Adrenal gland (tissue), 12 donors: ENCODE data around the gene ADORA1. TPM values are rescaled to one million over a fixed set of nuclear protein-coding genes. Genes with fewer than 3 reads are reported as not detected.

Experiments
- DNase-seq, 7 donors: peaks; one replicate each; pipeline ENCODE4 v3.0.0-alpha.2; 2019 to 2020
- H3K27ac ChIP-seq, 5 donors: fragments of 200-600 bp; sonication (generic) in 4 of 5; 1 replicate in 3 of 5; 2 replicates in 2 of 5; pipeline versions ENCODE4 v1.5.1 to v1.8.0; 2016 to 2020; ENCODE audit warnings: mild to moderate bottlenecking in 1 of 5
- H3K27me3 ChIP-seq: fragments of 200-600 bp; 2 replicates; pipeline ENCODE4 v1.8.0; 2021
- H3K36me3 ChIP-seq, 2 donors: fragments of 200-600 bp; replicated peaks in 1 of 2; 1 replicate in 1 of 2; 2 replicates in 1 of 2; pipeline versions ENCODE4 v1.5.1 to v1.8.0; 2018 to 2022
- H3K4me1 ChIP-seq, 2 donors: fragments of 200-600 bp; replicated peaks in 1 of 2; 1 replicate in 1 of 2; 2 replicates in 1 of 2; pipeline versions ENCODE4 v1.5.1 to v1.8.0; 2018 to 2021
- H3K4me3 ChIP-seq, 4 donors: fragments of 200-600 bp; sonication (generic) in 3 of 4; one replicate each; pipeline ENCODE4 v1.5.1; 2016 to 2018
- H3K9me3 ChIP-seq, 3 donors: fragments of 200-600 bp; sonication (generic) in 1 of 3; replicated peaks in 1 of 3; 1 replicate in 2 of 3; 2 replicates in 1 of 3; pipeline versions ENCODE4 v1.5.1 to v1.8.0; 2016 to 2021
- CTCF ChIP-seq, 6 experiments: fragments of 450-650 bp in 4 of 6; fragments of 200-600 bp in 2 of 6; sonication (generic) in 1 of 6; IDR thresholded peaks; 1 replicate in 5 of 6; 2 replicates in 1 of 6; pipeline versions ENCODE4 v1.5.1 to v1.8.0; 2016 to 2021; ENCODE audit warnings: antibody characterized with exemption in 6 of 6, mild to moderate bottlenecking in 2 of 6, moderate library complexity in 1 of 6
- POLR2A ChIP-seq, 2 donors: fragments of 450-650 bp; IDR thresholded peaks; one replicate each; pipeline ENCODE4 v1.6.1; 2017; ENCODE audit warnings: antibody characterized with exemption in 2 of 2, mild to moderate bottlenecking in 2 of 2, moderate library complexity in 1 of 2
- WGBS, 4 donors: extraction: QIAGEN DNeasy Blood & Tissue Kit in 2 of 4; methylation state at CpG; one replicate each; pipeline versions ENCODE4 v1.1.5 to v1.1.7; 2013 to 2017; 5-methylcytosine and 5-hydroxymethylcytosine counted together
- intact Hi-C, 2 donors: fragments of 100-400 bp; cut with DNase I; formaldehyde crosslinking; loops; one replicate each; pipeline versions ENCODE4 v1.14.1 to v1.15.0; 2022 to 2023
- polyA plus RNA-seq, 3 donors: library from polyadenylated mRNA; stranded (reverse); fragments of 200-250 nt in 2 of 3; fragments of 350-450 nt in 1 of 3; fragmentation: Illumina TruSeq in 1 of 3; extraction: RNeasy Lipid Tissue Mini Kit (QIAGEN cat#74804) in 1 of 3; gene quantifications; one replicate each; pipeline ENCODE4 v1.2.3, GENCODE V29; 2013 to 2014
- total RNA-seq, 9 donors: library from RNA; depleted of rRNA in 4 of 9; stranded (reverse); fragments of >200 nt in 4 of 9; fragments of 120-200 nt in 1 of 9; fragmentation: NEBNext Ultra II Directional in 1 of 9; extraction: Animal tissue kit (Norgen Biotek cat#: 25700) in 1 of 9; gene quantifications; one replicate each; pipeline versions ENCODE4 v1.1.0 to v1.2.4, GENCODE V29; 2013 to 2023
- donor health status: healthy with polysubstance abuse.
- donor health status: Bipolar disorder and iron deficiency.
- donor health status: DM: yes; HTN: yes; CAD: no.
- donor health status: DM: no; HTN: no; CAD: no.
- donor health status: DM: no; HTN: no; CAD: no.
- donor health status: DM: yes; HTN: yes; CAD: no.

ADORA1 gene
- total and polyA plus RNA-seq, 12 donors: 0.14 to 1.7 (median 0.59) TPM

GRCh38 chr1:203199481-203199815 lies 71.9 kb downstream of the ADORA1 start:
- Histone ChIP-seq H3K36me3 (no peaks in the 10 kb centered on the region), H3K4me1 (no peaks in the 10 kb centered on the region), H3K4me3 (no peak overlapping the region), H3K9me3 (no peaks in the 10 kb centered on the region), H3K27ac (peak overlapping the region in 2 of 5 donors; percentile 34 to 66), H3K27me3 (no peaks in the 10 kb centered on the region)
- TF ChIP-seq POLR2A (IDR thresholded peaks at IDR 0.05) (no peak), CTCF (IDR thresholded peaks at IDR 0.05) (no peak)
- 84 to 92% (median 88%) methylated on average over 6 of the region's 6 CpGs for WGBS, 4 donors
- DNase-seq: no peak
- intact Hi-C loops: no loop called here

- Histone ChIP-seq H3K27me3 (no peaks in the 10 kb centered on the region), H3K36me3 (no peaks in the 10 kb centered on the region), H3K27ac (peak overlapping the region in 2 of 5 donors; percentile 44 to 66), H3K4me3 (no peak overlapping the region), H3K9me3 (no peaks in the 10 kb centered on the region), H3K4me1 (no peaks in the 10 kb centered on the region)
- intact Hi-C loops: no loop called here
- TF ChIP-seq POLR2A (IDR thresholded peaks at IDR 0.05) (no peak), CTCF (IDR thresholded peaks at IDR 0.05) (no peak)
- WGBS, 4 donors: 53 to 60% (median 59%) methylated on average over 8 of the region's 8 CpGs
- DNase-seq: no peak
Observed at GRCh38 chr1:203199816-203200571, 72.5 kb downstream of the ADORA1 start.

GRCh38 chr1:203200916-203201315 lies 73.4 kb downstream of the ADORA1 start:
- no peaks in the 10 kb centered on the region for H3K9me3 ChIP-seq
- H3K4me3 ChIP-seq: no peak overlapping the region
- intact Hi-C loops: no loop called here
- H3K36me3 ChIP-seq: no peaks in the 10 kb centered on the region
- WGBS, 4 donors: 63 to 94% (median 76%) methylated on average over 1 of the region's 1 CpG
- no peak for DNase-seq
- H3K27me3 ChIP-seq: no peaks in the 10 kb centered on the region
- TF ChIP-seq POLR2A (IDR thresholded peaks at IDR 0.05): no peak
- no peaks in the 10 kb centered on the region for H3K4me1 ChIP-seq
- peak overlapping the region in 2 of 5 donors; percentile 44 to 66 for H3K27ac ChIP-seq

- no peaks in the 10 kb centered on the region for H3K4me1 ChIP-seq
- intact Hi-C loops: no loop called here
- no peak overlapping the region for H3K27ac ChIP-seq
- no peaks in the 10 kb centered on the region for H3K36me3 ChIP-seq
- no peak for DNase-seq
- WGBS, 4 donors: 76 to 96% (median 88%) methylated on average over 9 to 10 of the region's 10 CpGs
- TF ChIP-seq POLR2A (IDR thresholded peaks at IDR 0.05) (no peak), CTCF (IDR thresholded peaks at IDR 0.05) (no peak)
- H3K9me3 ChIP-seq: no peaks in the 10 kb centered on the region
- H3K4me3 ChIP-seq: no peak overlapping the region
- H3K27me3 ChIP-seq: no peaks in the 10 kb centered on the region
Observed at GRCh38 chr1:203201516-203202205, 74.1 kb downstream of the ADORA1 start.
